ENCODE measurements around the gene ILK. TPM values are rescaled to one million over a fixed set of nuclear protein-coding genes. Genes with fewer than 3 reads are reported as not detected.

The ILK gene
- total and polyA plus RNA-seq, 2 of the 13 experiments (the other 11 are each of a cell fraction or from before 2014, with no cell fraction given) = 70.3 to 108 TPM

GRCh38 chr11:6606471-6607189 lies 3.1 kb downstream of the ILK start (continued):
- TF ChIP-seq CCAR2 (optimal IDR thresholded peaks at IDR 0.05; ENCODE audit: low read depth, low read length) = no peak
- peak; percentile 88 for TF ChIP-seq FOSL2 (CRISPR knock-in tag; IDR thresholded peaks at IDR 0.05)
- peak; percentile 71; the same call in 1 of the 2 replicates for TF ChIP-seq SPEN (CRISPR knock-in tag; IDR thresholded peaks at IDR 0.05; ENCODE audit: low read depth)
- no peak for TF ChIP-seq ZBTB14 (CRISPR knock-in tag; IDR thresholded peaks at IDR 0.05)
- TF ChIP-seq MED1 (CRISPR knock-in tag; IDR thresholded peaks at IDR 0.05) = peak; percentile 50; the same call in 1 of the 2 replicates
- TF ChIP-seq NFRKB (IDR thresholded peaks at IDR 0.05) = no peak
- no peak for TF ChIP-seq ZNF878 (CRISPR knock-in tag; IDR thresholded peaks at IDR 0.05)
- TF ChIP-seq ZNF550 (CRISPR knock-in tag; IDR thresholded peaks at IDR 0.05; ENCODE audit: borderline replicate concordance) = no peak
- no peak for TF ChIP-seq PBX2 (CRISPR knock-in tag; IDR thresholded peaks at IDR 0.05)
- no peak; the same call in 1 of the 2 replicates for TF ChIP-seq MIER3 (CRISPR knock-in tag; IDR thresholded peaks at IDR 0.05; ENCODE audit: borderline replicate concordance)
- TF ChIP-seq HNRNPUL1 (IDR thresholded peaks at IDR 0.05; ENCODE audit: low read depth, low read length) = no peak
- no peak for TF ChIP-seq NR2F6 (IDR thresholded peaks at IDR 0.05)
- 0 out of 2 replicates have a peak, but pooled peaks have one; percentile 21 for TF ChIP-seq NR2F6 (CRISPR knock-in tag; IDR thresholded peaks at IDR 0.05)
- no peak; the same call in 1 of the 2 replicates for TF ChIP-seq ZNF556 (CRISPR knock-in tag; IDR thresholded peaks at IDR 0.05; ENCODE audit: borderline replicate concordance)
- peak; percentile 46 for TF ChIP-seq PAXIP1 (CRISPR knock-in tag; conservative IDR thresholded peaks at IDR 0.05)
- peak in 1 of 2 experiments; percentile 16; a peak in 1 of 4 replicates for TF ChIP-seq KLF16 (CRISPR knock-in tag; IDR thresholded peaks at IDR 0.05)
- TF ChIP-seq ZKSCAN5 (CRISPR knock-in tag; IDR thresholded peaks at IDR 0.05) = no peak
- TF ChIP-seq ATF6 (CRISPR knock-in tag; conservative IDR thresholded peaks at IDR 0.05) = 0 out of 2 replicates have a peak, but pooled peaks have one; percentile 38
- no peak for TF ChIP-seq SYNCRIP (IDR thresholded peaks at IDR 0.05; ENCODE audit: insufficient read depth, low read depth, low read length)
- TF ChIP-seq NCOA2 (CRISPR knock-in tag; IDR thresholded peaks at IDR 0.05) = peak; percentile 19; the same call in 1 of the 2 replicates
- no peak for TF ChIP-seq ZNF766 (CRISPR knock-in tag; IDR thresholded peaks at IDR 0.05; ENCODE audit: borderline replicate concordance)
- TF ChIP-seq HMG20B (CRISPR knock-in tag; conservative IDR thresholded peaks at IDR 0.05) = no peak
- peak; percentile 25; the same call in 1 of the 2 replicates for TF ChIP-seq RXRA (CRISPR knock-in tag; IDR thresholded peaks at IDR 0.05)
- TF ChIP-seq FOXK1 (CRISPR knock-in tag; IDR thresholded peaks at IDR 0.05; ENCODE audit: borderline replicate concordance, low read depth) = peak; percentile 54; the same call in 1 of the 2 replicates
